ENCODE measurements around the gene VSIR. TPM values are rescaled to one million over a fixed set of nuclear protein-coding genes. Genes with fewer than 3 reads are reported as not detected.

Gene VSIR
- total RNA-seq, 1 donor from 2014 or later = not detected

DNA sequence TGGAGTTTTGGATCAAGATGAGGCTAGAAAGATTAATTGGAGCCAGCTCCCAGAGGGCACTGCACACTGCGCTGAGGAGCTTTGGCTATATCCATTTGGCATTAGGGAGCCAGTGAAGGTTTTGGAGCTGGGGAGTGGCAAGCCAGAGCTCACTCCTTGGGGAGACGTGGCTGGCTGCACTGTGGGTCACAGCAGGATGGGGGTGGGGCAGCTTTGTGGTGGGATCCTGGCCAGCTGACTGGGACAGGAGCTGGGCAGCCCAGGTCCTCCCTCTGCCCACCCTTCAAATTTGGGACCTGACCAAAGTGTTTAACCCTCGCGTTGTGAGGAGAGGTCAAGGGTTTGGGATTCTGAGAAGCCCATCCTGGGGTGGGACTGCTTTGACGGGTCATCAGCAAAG is 58.7 kb downstream of the VSIR start:
- H3K27me3 Mint-ChIP-seq (ENCODE audit: insufficient read depth, low read depth) = peaks cover 3% of the 10 kb centered on the region
- Histone ChIP-seq H3K27ac (no peak overlapping the region), H3K4me2 (no peak overlapping the region), H3K9ac (no peak overlapping the region), H2AFZ (replicated peaks) (no peak overlapping the region), H3K4me1 (peaks cover 25% of the 10 kb centered on the region), H3K4me3 (no peak overlapping the region), H3F3A (ENCODE audit: low read depth) (peaks cover 3% of the 10 kb centered on the region), H3K9me3 (ENCODE audit: low read depth) (no peaks in the 10 kb centered on the region), H3K27me3 (no peaks in the 10 kb centered on the region), H3K36me3 (no peaks in the 10 kb centered on the region), H3K79me2 (ENCODE audit: low read depth) (no peaks in the 10 kb centered on the region), H4K20me1 (ENCODE audit: low read depth) (no peaks in the 10 kb centered on the region)
- no peaks in the 10 kb centered on the region for H3K36me3 Mint-ChIP-seq
- peaks cover 24% of the 10 kb centered on the region for H3K4me1 Mint-ChIP-seq
- DNase-seq (ENCODE audit: low spot score) = no peak
- TF ChIP-seq, protein P1, sequence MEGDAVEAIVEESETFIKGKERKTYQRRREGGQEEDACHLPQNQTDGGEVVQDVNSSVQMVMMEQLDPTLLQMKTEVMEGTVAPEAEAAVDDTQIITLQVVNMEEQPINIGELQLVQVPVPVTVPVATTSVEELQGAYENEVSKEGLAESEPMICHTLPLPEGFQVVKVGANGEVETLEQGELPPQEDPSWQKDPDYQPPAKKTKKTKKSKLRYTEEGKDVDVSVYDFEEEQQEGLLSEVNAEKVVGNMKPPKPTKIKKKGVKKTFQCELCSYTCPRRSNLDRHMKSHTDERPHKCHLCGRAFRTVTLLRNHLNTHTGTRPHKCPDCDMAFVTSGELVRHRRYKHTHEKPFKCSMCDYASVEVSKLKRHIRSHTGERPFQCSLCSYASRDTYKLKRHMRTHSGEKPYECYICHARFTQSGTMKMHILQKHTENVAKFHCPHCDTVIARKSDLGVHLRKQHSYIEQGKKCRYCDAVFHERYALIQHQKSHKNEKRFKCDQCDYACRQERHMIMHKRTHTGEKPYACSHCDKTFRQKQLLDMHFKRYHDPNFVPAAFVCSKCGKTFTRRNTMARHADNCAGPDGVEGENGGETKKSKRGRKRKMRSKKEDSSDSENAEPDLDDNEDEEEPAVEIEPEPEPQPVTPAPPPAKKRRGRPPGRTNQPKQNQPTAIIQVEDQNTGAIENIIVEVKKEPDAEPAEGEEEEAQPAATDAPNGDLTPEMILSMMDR (IDR thresholded peaks at IDR 0.05) = no peak
- no peak for TF ChIP-seq EZH2 (IDR thresholded peaks at IDR 0.05)
- no peaks in the 10 kb centered on the region for H3K9me3 Mint-ChIP-seq
- no peak overlapping the region for H3K4me3 Mint-ChIP-seq
- no peak overlapping the region for H3K27ac Mint-ChIP-seq

DNA sequence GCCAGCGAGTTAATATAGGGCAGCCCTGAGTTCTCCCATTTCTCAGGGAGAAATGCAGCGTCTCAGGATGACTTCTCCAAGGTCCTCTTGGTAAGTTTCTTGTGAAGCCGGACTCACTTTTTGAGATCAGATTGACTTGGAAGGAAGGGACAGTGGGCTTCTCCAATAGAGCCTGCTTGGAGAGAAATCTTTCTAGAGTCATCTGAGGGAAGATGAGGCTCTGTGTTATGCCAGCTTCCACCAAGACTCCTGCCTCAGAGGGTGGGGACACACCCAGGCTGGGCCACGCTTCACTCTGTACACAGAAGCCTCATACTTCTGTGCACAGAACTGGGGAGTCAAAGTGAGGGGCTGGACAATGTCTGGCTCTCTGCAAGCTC is 59.3 kb downstream of the VSIR start:
- DNase-seq (ENCODE audit: low spot score) = no peak
- H3K36me3 ChIP-seq = no peaks in the 10 kb centered on the region
- Mint-ChIP-seq H3K4me3 (no peak overlapping the region), H3K4me1 (peaks cover 20% of the 10 kb centered on the region), H3K36me3 (no peaks in the 10 kb centered on the region), H3K9me3 (no peaks in the 10 kb centered on the region), H3K27me3 (ENCODE audit: insufficient read depth, low read depth) (peaks cover 5% of the 10 kb centered on the region), H3K27ac (peak overlapping the region; percentile 46)
- H3K4me3 ChIP-seq = no peak overlapping the region
- no peaks in the 10 kb centered on the region for H3K27me3 ChIP-seq
- no peak overlapping the region for H3K4me2 ChIP-seq
- H3F3A ChIP-seq (ENCODE audit: low read depth) = peaks cover 3% of the 10 kb centered on the region
- peak overlapping the region; percentile 76 for H2AFZ ChIP-seq (replicated peaks)
- H3K9me3 ChIP-seq (ENCODE audit: low read depth) = no peaks in the 10 kb centered on the region
- peaks cover 19% of the 10 kb centered on the region for H3K4me1 ChIP-seq
- no peak for TF ChIP-seq EZH2phosphoT487 (IDR thresholded peaks at IDR 0.05)
- no peak for TF ChIP-seq EZH2 (IDR thresholded peaks at IDR 0.05)
- TF ChIP-seq, protein P1 (IDR thresholded peaks at IDR 0.05) = no peak
- H3K9ac ChIP-seq = no peak overlapping the region
- H4K20me1 ChIP-seq (ENCODE audit: low read depth) = no peaks in the 10 kb centered on the region
- H3K79me2 ChIP-seq (ENCODE audit: low read depth) = no peaks in the 10 kb centered on the region
- H3K27ac ChIP-seq = no peak overlapping the region

DNA sequence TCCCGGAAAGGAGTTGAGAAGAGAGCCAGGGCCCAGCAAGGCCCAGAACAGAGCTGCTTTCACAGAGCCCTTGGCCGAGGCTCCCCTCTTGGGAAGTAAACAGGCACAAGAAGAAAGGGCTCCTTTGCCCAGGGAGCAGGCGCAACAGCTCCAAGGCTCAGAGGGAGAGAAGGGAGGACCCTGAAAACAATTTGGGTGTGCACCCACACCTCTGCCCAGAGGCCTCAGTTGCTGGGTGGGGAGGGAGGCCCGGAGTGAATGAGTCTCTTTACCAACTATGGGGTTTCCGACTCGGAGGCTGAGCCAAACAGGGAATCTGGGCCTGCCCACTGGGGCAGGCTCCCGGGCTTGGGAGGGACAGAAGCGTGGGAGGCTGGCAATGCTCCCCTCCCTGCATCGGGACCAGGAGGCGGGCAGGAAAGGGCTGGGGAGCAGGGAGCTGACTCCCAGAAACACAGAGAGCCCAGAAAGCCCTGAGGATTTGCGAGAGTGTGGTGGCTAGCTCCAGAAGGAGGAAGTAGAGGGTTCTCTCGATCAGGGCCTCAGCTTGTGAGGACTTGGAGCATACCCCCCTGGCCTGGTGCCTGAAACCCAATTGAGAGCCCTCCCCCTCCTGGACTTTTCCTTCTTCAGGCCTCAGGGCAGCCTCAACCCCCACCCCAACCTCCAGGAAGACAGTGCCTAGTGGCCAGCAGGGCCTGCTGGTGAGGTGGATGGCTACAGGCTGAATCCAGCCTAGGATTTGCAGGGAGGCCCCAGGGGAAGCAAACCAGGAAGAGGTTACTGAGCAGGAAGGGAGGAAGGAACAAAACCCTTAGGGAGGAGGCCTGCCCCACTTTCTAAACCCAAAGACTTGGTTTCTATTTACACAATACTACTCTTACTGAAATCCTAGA is 59.9 kb downstream of the VSIR start:
- Mint-ChIP-seq H3K4me3 (no peak overlapping the region), H3K36me3 (no peaks in the 10 kb centered on the region), H3K9me3 (no peaks in the 10 kb centered on the region), H3K27ac (peak overlapping the region; percentile 83), H3K27me3 (ENCODE audit: insufficient read depth, low read depth) (peaks cover 5% of the 10 kb centered on the region), H3K4me1 (peaks cover 20% of the 10 kb centered on the region)
- Histone ChIP-seq H3K9ac (no peak overlapping the region), H3F3A (ENCODE audit: low read depth) (no peaks in the 10 kb centered on the region), H3K4me3 (no peak overlapping the region), H2AFZ (replicated peaks) (peak overlapping the region; percentile 76), H3K27me3 (no peaks in the 10 kb centered on the region), H3K36me3 (no peaks in the 10 kb centered on the region), H3K27ac (no peak overlapping the region), H4K20me1 (ENCODE audit: low read depth) (no peaks in the 10 kb centered on the region), H3K4me2 (no peak overlapping the region), H3K4me1 (peaks cover 15% of the 10 kb centered on the region), H3K79me2 (ENCODE audit: low read depth) (no peaks in the 10 kb centered on the region), H3K9me3 (ENCODE audit: low read depth) (no peaks in the 10 kb centered on the region)
- no peak for DNase-seq (ENCODE audit: low spot score)
- TF ChIP-seq, protein P1 (IDR thresholded peaks at IDR 0.05) = no peak
- no peak for TF ChIP-seq EZH2 (IDR thresholded peaks at IDR 0.05)
- no peak for TF ChIP-seq EZH2phosphoT487 (IDR thresholded peaks at IDR 0.05)

Data from neural progenitor cell (in vitro differentiated cells).